ENCODE results near the gene RRP15. TPM values are rescaled to one million over a fixed set of nuclear protein-coding genes. Genes with fewer than 3 reads are reported as not detected.

RRP15 gene
- polyA plus RNA-seq, 1 donor (not counting 4 experiments of a cell fraction or from before 2014, with no cell fraction given), result 15.8 TPM

DNA sequence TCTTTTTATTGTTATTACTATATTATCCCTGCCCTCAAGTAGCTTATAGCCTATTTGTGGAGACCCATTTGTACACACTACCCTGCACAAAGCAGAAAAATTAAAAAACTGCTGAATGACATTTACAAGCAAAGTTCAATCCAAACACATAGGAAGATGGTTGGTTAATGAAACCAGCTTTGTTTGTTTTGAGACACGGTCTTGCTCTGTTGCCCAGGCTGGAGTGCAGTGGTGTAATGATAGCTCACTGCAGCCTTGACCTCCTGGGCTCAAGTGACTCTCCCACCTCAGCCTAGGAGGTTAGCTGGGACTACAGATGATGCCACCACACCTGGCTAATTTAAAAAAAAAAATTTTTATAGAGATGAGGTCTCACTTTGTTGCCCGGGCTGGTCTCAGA lies 91.6 kb downstream of the RRP15 start:
- FAIRE-seq, result no peak
- H3K9ac ChIP-seq (ENCODE audit: control insufficient read depth, extremely low read depth, insufficient read depth, low read length), result peak overlapping the region; percentile 42

GRCh38 chr1:218377143-218377660 lies 92.1 kb downstream of the RRP15 start:
- Histone ChIP-seq H3K36me3 (ENCODE audit: control insufficient read depth in 2 of 2, extremely low read depth in 1 of 2, insufficient read depth in 2 of 2, low read length in 2 of 2) (no peaks in the 10 kb centered on the region), H4K20me1 (ENCODE audit: control insufficient read depth, extremely low read depth, insufficient read depth, low read length) (no peaks in the 10 kb centered on the region), H3K27me3 (ENCODE audit: control insufficient read depth, extremely low read depth, insufficient read depth, low read length) (no peaks in the 10 kb centered on the region), H3K79me2 (ENCODE audit: control insufficient read depth, insufficient read depth, low read length) (peaks cover 25% of the 10 kb centered on the region), H3K4me1 (ENCODE audit: control insufficient read depth, extremely low read depth, insufficient read depth, low read length) (peaks cover 61% of the 10 kb centered on the region), H3K9me1 (ENCODE audit: control insufficient read depth, extremely low read depth, insufficient read depth, low read length) (peaks cover 2% of the 10 kb centered on the region), H2AFZ (ENCODE audit: control insufficient read depth, low read length) (no peak overlapping the region), H3K9me3 (ENCODE audit: control insufficient read depth, low read depth, low read length) (no peaks in the 10 kb centered on the region), H3K27ac (ENCODE audit: control insufficient read depth, insufficient read depth, low read length) (peak overlapping the region; percentile 66), H3K4me2 (ENCODE audit: control insufficient read depth, extremely low read depth, insufficient read depth, low read depth, low read length) (peak overlapping the region; percentile 87), H3K4me3 (ENCODE audit: control insufficient read depth in 2 of 3, extremely low read depth in 1 of 3, insufficient read depth in 2 of 3, low read depth in 1 of 3, low read length in 3 of 3) (peak overlapping the region in 2 of 3 experiments; percentile 34 to 40), H3K9ac (ENCODE audit: control insufficient read depth, extremely low read depth, insufficient read depth, low read length) (peak overlapping the region; percentile 42)
- DNase-seq (ENCODE audit: low read depth, low spot score), result peak; percentile 85
- FAIRE-seq, result peak; percentile 85
- dilution Hi-C loops (cut with MboI; ENCODE audit: extremely low pct_ligation_motif_present, low sequenced_read_pairs), result no loop called here
- TF ChIP-seq EZH2 (IDR thresholded peaks at IDR 0.05; ENCODE audit: low read length), result no peak
- no peak for TF ChIP-seq CTCF (optimal IDR thresholded peaks at IDR 0.05 in 1 of 3, IDR thresholded peaks at IDR 0.05 in 1 of 3, conservative IDR thresholded peaks at IDR 0.05 in 1 of 3; ENCODE audit: extremely low read depth in 1 of 3, insufficient read depth in 2 of 3, low read length in 3 of 3)

More for the DNA sequence above, 91.6 kb downstream of the RRP15 start:
- dilution Hi-C loops (cut with MboI; ENCODE audit: extremely low pct_ligation_motif_present, low sequenced_read_pairs), result no loop called here
- no peak for DNase-seq (ENCODE audit: low read depth, low spot score)
- H3K36me3 ChIP-seq (ENCODE audit: control insufficient read depth in 2 of 2, extremely low read depth in 1 of 2, insufficient read depth in 2 of 2, low read length in 2 of 2), result no peaks in the 10 kb centered on the region
- H3K4me3 ChIP-seq (ENCODE audit: control insufficient read depth in 2 of 3, extremely low read depth in 1 of 3, insufficient read depth in 2 of 3, low read depth in 1 of 3, low read length in 3 of 3), result peak overlapping the region in 2 of 3 experiments; percentile 29 to 40
- no peaks in the 10 kb centered on the region for H3K27me3 ChIP-seq (ENCODE audit: control insufficient read depth, extremely low read depth, insufficient read depth, low read length)
- H3K9me3 ChIP-seq (ENCODE audit: control insufficient read depth, low read depth, low read length), result no peaks in the 10 kb centered on the region
- peak overlapping the region; percentile 87 for H3K4me2 ChIP-seq (ENCODE audit: control insufficient read depth, extremely low read depth, insufficient read depth, low read depth, low read length)
- peak overlapping the region; percentile 66 for H3K27ac ChIP-seq (ENCODE audit: control insufficient read depth, insufficient read depth, low read length)
- TF ChIP-seq CTCF (optimal IDR thresholded peaks at IDR 0.05 in 1 of 3, IDR thresholded peaks at IDR 0.05 in 1 of 3, conservative IDR thresholded peaks at IDR 0.05 in 1 of 3; ENCODE audit: extremely low read depth in 1 of 3, insufficient read depth in 2 of 3, low read length in 3 of 3) (no peak), EZH2 (IDR thresholded peaks at IDR 0.05; ENCODE audit: low read length) (no peak)
- peaks cover 2% of the 10 kb centered on the region for H3K9me1 ChIP-seq (ENCODE audit: control insufficient read depth, extremely low read depth, insufficient read depth, low read length)
- peaks cover 61% of the 10 kb centered on the region for H3K4me1 ChIP-seq (ENCODE audit: control insufficient read depth, extremely low read depth, insufficient read depth, low read length)
- H4K20me1 ChIP-seq (ENCODE audit: control insufficient read depth, extremely low read depth, insufficient read depth, low read length), result no peaks in the 10 kb centered on the region
- H2AFZ ChIP-seq (ENCODE audit: control insufficient read depth, low read length), result no peak overlapping the region
- H3K79me2 ChIP-seq (ENCODE audit: control insufficient read depth, insufficient read depth, low read length), result peaks cover 25% of the 10 kb centered on the region

Data from keratinocyte (primary cell).